DMS53 (cell line): ENCODE results near the gene PRELP.

ENCODE experiments used
- DNase-seq: peaks from one replicate; lab custom pipeline; 2025; lab: John Stamatoyannopoulos, UW

Gene PRELP

GRCh38 chr1:203478231-203478630 lies 2.6 kb downstream of the PRELP start:
- DNase-seq, result no peak

GRCh38 chr1:203478986-203479385 lies 3.4 kb downstream of the PRELP start:
- no peak for DNase-seq

GRCh38 chr1:203479646-203480045 lies 4.0 kb downstream of the PRELP start:
- DNase-seq, result no peak

- DNase-seq, result no peak
Measured at GRCh38 chr1:203480084-203480483, 4.5 kb downstream of the PRELP start.

- DNase-seq, result peak; percentile 84
Measured at GRCh38 chr1:203480525-203481084, 5.0 kb downstream of the PRELP start.

GRCh38 chr1:203481196-203481595 lies 5.6 kb downstream of the PRELP start:
- no peak for DNase-seq

- DNase-seq, result peak; percentile 49
Measured at GRCh38 chr1:203486618-203487370, 11.2 kb downstream of the PRELP start.

- no peak for DNase-seq
Measured at GRCh38 chr1:203488539-203488938, 12.9 kb downstream of the PRELP start.

GRCh38 chr1:203490607-203491006 lies 15.0 kb downstream of the PRELP start:
- no peak for DNase-seq

GRCh38 chr1:203491664-203492063 lies 16.1 kb downstream of the PRELP start:
- DNase-seq, result no peak

GRCh38 chr1:203492082-203492747 lies 16.6 kb downstream of the PRELP start:
- no peak for DNase-seq

- DNase-seq, result no peak
Measured at GRCh38 chr1:203492748-203493130, 17.1 kb downstream of the PRELP start.

- DNase-seq, result no peak
Measured at GRCh38 chr1:203493901-203494300, 18.3 kb downstream of the PRELP start, which contains the start of gene OPTC. OPTC (plus strand) TSS chr1:203494153; CDS start chr1:203496006, 1,853 bp downstream.

GRCh38 chr1:203495845-203496244 lies 20.2 kb downstream of the PRELP start:
- DNase-seq, result no peak

- DNase-seq, result no peak
Measured at GRCh38 chr1:203497269-203497777, 21.7 kb downstream of the PRELP start.

GRCh38 chr1:203499643-203500278 lies 24.2 kb downstream of the PRELP start:
- DNase-seq, result no peak

GRCh38 chr1:203500279-203500678 lies 24.7 kb downstream of the PRELP start:
- no peak for DNase-seq

GRCh38 chr1:203503836-203504235 lies 28.2 kb downstream of the PRELP start:
- DNase-seq, result no peak

- peak; percentile 92 for DNase-seq
Measured at GRCh38 chr1:203504400-203505250, 29.0 kb downstream of the PRELP start.

- no peak for DNase-seq
Measured at GRCh38 chr1:203505526-203506204, 30.1 kb downstream of the PRELP start.
